Measurements from ENCODE around the gene C5orf24.

DNA sequence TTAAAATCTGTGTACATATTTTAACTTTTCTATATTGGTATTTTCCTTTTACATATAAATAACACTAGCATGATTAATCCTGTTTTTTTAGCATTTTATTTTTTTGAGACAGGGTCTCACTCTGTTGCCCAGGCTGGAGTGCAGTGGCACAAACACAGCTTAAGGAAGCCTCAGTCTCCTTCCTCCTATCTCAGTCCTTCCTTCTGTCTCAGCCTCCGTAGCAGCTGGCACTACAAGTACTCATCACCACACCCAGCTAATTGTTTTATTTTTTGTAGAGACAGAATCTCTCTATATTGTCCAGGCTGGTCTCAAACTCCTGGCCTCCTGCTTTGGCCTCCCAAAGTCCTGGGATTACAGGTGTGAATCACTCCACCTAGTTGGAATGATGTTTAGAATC is 1.5 kb upstream of the C5orf24 start:
- TF ChIP-seq EZH2 (IDR thresholded peaks at IDR 0.05; ENCODE audit: borderline replicate concordance, low read length), result no peak
- TF ChIP-seq, protein P1, sequence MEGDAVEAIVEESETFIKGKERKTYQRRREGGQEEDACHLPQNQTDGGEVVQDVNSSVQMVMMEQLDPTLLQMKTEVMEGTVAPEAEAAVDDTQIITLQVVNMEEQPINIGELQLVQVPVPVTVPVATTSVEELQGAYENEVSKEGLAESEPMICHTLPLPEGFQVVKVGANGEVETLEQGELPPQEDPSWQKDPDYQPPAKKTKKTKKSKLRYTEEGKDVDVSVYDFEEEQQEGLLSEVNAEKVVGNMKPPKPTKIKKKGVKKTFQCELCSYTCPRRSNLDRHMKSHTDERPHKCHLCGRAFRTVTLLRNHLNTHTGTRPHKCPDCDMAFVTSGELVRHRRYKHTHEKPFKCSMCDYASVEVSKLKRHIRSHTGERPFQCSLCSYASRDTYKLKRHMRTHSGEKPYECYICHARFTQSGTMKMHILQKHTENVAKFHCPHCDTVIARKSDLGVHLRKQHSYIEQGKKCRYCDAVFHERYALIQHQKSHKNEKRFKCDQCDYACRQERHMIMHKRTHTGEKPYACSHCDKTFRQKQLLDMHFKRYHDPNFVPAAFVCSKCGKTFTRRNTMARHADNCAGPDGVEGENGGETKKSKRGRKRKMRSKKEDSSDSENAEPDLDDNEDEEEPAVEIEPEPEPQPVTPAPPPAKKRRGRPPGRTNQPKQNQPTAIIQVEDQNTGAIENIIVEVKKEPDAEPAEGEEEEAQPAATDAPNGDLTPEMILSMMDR (conservative IDR thresholded peaks at IDR 0.05 in 1 of 2, IDR thresholded peaks at IDR 0.05 in 1 of 2; ENCODE audit: extremely low read depth in 1 of 2, insufficient read depth in 1 of 2, low read depth in 1 of 2, low read length in 2 of 2), result no peak

All from mammary epithelial cell (primary cell).